Smooth muscle cell of the brain vasculature (primary cell): ENCODE data around the gene TM4SF4.
"Not testable (repeated sequence)": the region's sequence is repeated elsewhere in the genome, so short reads cannot be mapped to it uniquely, and the experiment has no call there.

Experiments
- DNase-seq: peaks from one replicate; pipeline ENCODE4 v3.0.0-alpha.2; 2012; ENCODE audit warnings: low read depth, low spot score

The TM4SF4 gene

DNA sequence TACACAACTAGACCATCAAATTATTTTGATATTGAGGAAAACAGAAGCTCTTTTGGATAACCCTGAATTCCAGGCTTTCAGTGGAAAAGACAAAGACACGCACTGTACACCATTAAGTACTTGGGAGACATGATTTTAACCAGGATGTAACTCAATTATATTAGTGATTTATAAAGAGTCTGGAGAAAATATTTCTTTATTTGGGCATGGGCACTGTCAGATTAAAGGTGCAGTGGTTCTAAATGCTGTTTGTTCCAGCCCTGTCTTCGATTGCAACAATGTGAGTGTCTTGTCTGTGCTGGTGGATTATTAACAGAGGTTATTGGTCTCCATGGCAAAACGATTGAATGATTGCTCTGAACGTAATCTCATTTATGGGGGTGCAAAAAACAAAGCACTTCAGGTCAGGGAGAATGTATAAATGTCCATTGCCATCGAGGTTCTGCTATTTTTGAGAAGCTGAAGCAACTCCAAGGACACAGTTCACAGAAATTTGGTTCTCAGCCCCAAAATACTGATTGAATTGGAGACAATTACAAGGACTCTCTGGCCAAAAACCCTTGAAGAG lies at the start of gene TM4SF4:
TSS of gene TM4SF4 (plus strand) at position 448 of the 568 bp plus-strand sequence. CDS start 181 bp downstream, outside the sequence.
- no peak for DNase-seq

DNA sequence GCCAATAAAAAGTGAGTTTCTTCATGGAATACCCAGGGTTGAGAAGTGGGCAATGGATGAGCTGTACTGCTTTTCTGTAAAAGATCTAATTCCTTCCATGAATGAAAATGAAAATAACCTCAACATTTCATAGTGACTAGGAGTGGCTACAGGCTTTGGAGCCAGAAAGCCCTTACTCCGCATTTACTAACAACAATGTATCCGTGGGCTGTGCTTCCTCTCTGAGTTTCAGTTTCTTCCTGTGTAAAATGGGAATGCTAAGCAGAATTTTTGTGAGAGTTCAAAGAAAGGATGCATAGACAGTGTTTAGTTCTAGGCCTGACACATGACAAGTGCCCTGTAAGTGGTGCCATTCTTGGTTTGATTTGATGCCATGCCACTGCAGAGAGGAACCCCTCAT lies 49.6 kb upstream of the TM4SF4 start:
- DNase-seq = no peak

- no peak for DNase-seq
Observed at GRCh38 chr3:149426325-149426724, 48.2 kb upstream of the TM4SF4 start.

DNA sequence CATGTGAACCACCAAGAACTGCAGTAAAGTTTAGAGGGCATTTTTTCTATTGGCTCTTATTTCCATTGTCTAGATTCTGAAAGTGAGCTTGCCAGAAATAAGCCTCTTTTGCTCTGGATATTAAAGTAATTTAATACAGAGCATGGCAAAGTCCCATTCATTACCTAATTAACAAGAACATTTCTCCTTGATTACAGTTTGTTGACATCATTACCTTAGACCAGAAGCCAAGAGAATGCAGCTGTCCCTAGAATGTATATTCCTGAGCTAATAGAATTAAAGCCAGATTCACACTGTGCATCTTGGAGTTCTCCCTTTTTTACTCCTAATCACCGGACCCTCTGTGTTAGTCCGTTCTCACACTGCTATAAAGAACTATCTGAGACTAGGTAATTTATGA lies 46.4 kb upstream of the TM4SF4 start:
- DNase-seq = no peak

- no peak for DNase-seq
Observed at GRCh38 chr3:149430216-149430615, 44.3 kb upstream of the TM4SF4 start.

- DNase-seq = no peak
Observed at GRCh38 chr3:149432149-149432548, 42.3 kb upstream of the TM4SF4 start.

- no peak for DNase-seq
Observed at GRCh38 chr3:149435996-149436885, 38.3 kb upstream of the TM4SF4 start.

DNA sequence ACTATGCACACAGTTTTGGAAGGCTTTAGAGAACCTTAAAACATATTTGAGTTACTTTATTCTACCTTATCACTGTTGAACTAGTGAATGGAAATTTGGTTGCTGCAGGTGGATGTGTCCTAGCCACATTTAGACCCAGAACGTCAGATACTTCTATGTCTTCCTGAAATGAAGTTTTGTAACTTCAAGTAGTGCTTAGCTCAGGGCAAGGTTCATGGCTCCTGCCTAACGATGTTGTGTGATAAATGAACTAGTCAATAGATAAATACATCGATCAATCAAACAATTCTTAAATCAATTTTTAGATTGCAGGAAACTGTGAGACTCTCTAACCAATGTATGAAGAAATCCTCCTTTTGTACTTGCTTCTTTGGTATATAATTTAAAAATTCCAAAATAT lies 37.2 kb upstream of the TM4SF4 start:
- DNase-seq = no peak

GRCh38 chr3:149437710-149438109 lies 36.8 kb upstream of the TM4SF4 start:
- no peak for DNase-seq

- DNase-seq = no peak
Observed at GRCh38 chr3:149438981-149439380, 35.5 kb upstream of the TM4SF4 start.

DNA sequence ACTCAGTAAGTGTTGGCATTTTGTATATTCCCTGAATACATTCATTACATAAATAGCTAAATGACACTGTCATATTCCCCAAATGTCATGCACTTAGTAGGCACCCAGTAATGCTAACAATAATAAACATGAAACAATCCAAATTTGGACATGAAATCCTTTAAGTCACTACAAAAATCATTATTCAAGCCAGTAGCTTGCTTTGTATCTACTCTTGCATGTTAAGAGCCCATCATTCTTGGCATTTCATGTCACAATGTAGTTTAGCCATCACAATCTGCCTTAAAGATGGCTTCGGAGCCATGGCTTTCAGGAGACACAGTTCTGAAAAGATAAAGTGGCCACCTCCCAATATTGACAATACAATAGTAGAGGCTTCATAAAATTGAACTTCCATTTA lies 32.9 kb upstream of the TM4SF4 start:
- DNase-seq = no peak

DNA sequence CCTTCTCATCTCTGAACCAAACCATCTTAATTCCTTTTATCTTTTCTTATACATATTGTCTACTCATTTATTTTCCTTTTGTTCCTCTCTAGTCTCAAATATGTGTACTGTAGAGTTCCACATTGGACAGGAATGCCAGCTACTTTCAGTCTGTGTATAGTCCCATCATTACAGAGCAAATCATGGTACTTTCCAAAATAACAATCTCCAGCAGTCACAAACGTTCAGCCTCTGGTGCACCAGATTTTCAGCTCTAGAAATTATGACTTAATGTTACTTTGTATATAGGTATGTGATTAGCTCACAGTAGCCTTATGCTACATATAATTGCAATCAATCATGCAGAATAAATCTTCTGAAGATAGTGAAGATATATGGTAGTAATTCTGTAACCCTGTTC lies 32.5 kb upstream of the TM4SF4 start:
- DNase-seq = no peak

DNA sequence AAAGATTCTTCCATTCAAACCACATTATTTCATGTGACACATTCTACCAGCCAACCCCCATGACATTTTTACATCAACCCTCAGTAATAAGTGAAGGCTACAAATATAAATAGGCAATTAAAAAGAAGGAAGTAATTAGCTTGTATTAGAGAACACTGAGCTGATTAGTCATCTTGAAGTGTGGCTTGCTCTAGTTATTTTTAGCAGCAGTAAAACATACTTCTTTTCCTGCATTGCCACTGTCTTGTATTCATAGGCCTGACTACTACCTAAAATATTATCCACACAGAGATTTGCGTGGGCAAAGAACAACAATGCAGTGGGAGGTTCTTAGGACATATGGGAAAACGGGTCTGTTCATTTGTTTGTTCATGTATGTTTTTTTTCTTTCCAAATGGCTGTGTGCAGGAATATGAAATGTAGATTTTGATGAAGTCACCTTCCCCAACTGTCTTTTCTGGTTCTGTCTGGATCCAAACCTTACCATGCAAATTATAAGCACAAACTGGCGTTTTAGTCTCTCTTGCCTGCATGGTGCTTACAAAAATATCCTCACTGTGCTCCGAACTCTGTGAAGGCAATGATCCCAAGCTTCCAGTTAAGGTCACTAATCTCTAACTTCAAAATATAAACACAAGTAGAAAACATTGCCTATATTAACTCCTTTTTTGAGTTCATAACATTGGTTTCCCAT lies 31.5 kb upstream of the TM4SF4 start:
- no peak for DNase-seq

GRCh38 chr3:149443545-149443912 lies 31.0 kb upstream of the TM4SF4 start:
- no peak for DNase-seq

DNA sequence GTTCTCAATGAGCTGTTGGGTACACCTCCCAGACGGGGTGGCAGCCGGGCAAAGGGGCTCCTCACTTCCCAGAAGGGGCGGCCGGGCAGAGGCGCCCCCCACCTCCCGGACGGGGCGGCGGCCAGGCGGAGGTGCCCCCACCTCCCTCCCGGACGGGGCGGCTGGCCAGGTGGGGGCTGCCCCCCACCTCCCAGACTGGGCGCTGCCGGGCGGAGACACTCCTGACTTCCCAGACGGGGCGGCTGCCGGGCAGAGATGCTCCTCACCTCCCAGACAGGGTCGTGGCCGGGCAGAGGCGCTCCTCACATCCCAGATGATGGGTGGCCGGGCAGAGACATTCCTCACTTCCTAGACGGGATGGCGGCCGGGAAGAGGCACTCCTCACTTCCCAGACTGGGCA lies 29.6 kb upstream of the TM4SF4 start:
- DNase-seq = not testable (repeated sequence)

DNA sequence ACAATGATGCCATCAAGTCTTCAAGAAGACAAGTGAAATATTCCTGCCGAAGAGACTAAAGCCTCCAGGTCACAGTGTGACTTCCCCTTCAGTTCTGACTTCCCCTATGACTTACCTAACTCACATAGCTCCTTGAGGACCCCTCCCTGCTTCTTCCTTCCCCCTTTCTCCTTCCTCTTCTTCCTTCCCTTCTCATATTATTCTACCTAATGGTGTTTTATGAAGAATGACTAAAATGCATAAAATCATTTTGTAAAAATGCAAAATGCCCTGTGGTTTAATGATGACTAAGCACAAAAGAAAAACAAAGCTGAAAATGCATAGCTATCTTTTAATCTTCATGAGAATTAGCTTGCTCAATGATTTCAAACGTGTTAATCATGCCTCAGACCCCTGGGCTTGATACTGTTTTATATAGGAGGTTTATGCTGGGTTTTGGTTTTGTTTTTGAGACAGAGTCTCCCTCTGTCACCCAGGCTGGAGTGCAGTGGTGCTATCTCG lies 26.1 kb upstream of the TM4SF4 start:
- no peak for DNase-seq

GRCh38 chr3:149449182-149449581 lies 25.3 kb upstream of the TM4SF4 start:
- no peak for DNase-seq

GRCh38 chr3:149449799-149450198 lies 24.7 kb upstream of the TM4SF4 start:
- no peak for DNase-seq

GRCh38 chr3:149450281-149450680 lies 24.2 kb upstream of the TM4SF4 start:
- DNase-seq = no peak

GRCh38 chr3:149452036-149452435 lies 22.5 kb upstream of the TM4SF4 start:
- DNase-seq = no peak

DNA sequence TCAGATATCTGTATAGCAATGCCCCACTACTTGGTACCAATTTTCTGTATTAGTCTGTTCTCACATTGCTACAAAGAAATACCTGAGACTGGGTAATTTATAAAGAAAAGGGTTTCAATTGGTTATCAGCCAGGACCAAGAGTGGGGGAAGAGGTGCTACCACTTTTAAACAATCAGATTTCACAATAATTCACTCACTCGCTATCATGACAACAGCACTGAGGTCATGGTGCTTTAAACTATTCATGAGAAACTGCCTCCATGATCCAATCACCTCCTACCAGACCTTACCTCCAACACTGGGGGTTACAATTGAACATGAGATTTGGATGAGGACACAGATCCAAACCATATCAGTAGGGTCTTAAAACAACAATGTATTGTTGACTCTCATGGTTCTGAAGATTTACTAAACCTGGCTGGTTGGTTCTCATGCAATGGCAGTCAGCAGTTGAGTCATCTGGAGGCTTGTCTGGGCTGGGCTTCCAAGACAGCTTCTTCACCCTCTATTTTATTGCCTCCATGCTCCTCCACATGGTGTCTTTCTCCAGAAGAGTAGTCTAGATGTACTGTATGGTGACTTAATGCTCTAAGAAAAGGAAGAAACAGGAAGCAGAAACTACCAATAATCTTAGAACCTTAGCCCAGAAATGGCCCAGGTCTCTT lies 21.2 kb upstream of the TM4SF4 start:
- no peak for DNase-seq

- DNase-seq = no peak
Observed at GRCh38 chr3:149454746-149455145, 19.8 kb upstream of the TM4SF4 start.
